LNCaP clone FGC (cell line): ENCODE data around the gene EVA1C.

Experiments
- DNase-seq: peaks from one replicate; pipeline ENCODE4 v3.0.0-alpha.2; 2011; ENCODE audit warnings: low read depth
- H3K4me3 ChIP-seq: 2 replicates; pipeline ENCODE4 v1.5.1; 2011; ENCODE audit warnings: mild to moderate bottlenecking, low read depth, low read length, control low read depth
- CTCF ChIP-seq: IDR thresholded peaks from 2 replicates; pipeline ENCODE4 v1.5.1; 2012; ENCODE audit warnings: mild to moderate bottlenecking; ENCODE audit not compliant: control insufficient read depth, insufficient read depth; ENCODE audit errors: extremely low read depth

The EVA1C gene

DNA sequence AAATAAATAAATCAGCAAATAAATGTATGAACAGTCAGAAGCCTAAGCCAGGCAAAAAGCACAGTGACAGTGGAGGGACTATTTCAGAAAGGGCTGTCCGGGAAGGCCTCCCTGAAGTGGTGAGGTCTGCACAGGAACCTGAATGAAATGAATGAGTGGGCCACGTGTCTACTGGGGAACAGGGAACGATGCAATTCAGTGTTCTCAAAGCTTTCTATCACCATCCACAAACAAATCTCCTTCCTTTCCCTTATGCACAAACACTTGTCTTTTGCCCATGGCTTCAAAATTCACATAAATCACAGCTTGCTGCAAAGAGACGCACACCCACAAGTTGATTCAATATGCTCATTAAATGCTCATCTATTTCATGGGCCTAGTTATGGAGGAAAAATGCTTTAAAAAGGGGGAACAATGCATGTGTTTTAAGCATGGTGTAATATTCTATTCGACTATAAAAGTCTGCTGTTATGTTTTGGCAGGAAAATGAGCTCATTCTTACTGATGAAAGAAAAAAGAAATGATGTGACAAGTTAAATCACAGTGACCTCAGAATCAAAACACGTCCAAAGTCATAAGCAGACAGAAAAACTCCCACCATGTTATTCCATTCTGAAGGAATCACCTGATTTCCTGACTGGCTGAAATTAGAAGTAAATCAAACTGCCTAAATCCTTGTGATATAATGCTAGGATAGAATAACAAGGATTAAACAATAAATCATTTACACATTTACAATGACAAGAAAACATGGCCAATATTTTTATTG, 41.3 kb upstream of the EVA1C start:
- H3K4me3 ChIP-seq, result no peak overlapping the region
- no peak for DNase-seq
- TF ChIP-seq CTCF, result no peak

DNA sequence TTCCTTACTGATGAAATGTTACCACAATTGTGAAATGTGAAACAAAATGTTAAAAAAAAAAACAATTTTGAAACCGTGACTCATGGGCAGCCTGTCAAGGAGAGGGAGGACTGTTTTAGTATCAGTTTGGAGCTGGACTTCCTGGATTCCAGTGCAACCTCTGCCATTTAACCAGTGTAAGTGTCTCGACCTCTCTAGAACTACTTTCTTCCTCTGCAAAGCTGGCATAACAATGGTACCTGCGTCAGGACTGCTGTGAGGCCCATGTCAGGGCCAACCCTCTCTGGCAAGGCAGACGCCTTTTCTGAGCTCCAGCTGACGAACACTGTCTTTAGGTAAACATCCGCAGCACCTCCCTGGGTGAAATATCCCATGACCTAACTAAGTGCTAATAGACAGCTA, 40.6 kb upstream of the EVA1C start:
- H3K4me3 ChIP-seq, result no peak overlapping the region
- TF ChIP-seq CTCF, result no peak
- no peak for DNase-seq

- no peak overlapping the region for H3K4me3 ChIP-seq
- no peak for DNase-seq
- TF ChIP-seq CTCF, result no peak
Observed at GRCh38 chr21:32372755-32373154, 39.8 kb upstream of the EVA1C start.

DNA sequence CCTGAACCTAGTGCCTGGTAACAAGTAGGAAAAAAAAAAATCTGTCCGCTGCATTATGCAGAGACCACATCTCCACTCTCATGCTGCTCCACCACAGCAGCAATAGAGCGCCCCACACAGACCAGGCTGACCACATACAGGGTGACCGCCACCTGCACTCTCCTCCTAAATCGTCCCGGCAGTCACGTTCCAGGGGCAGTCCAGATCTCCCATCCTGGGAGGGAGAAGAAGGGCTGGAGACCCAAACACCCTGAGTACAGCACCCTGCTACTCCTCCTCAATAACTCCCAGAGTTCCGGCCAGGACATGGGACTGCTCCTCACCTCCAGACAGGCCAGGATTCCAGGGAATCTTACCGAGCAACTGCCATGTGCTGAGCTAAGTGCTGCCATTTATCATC, 35.0 kb upstream of the EVA1C start:
- H3K4me3 ChIP-seq, result no peak overlapping the region
- DNase-seq, result no peak
- TF ChIP-seq CTCF, result no peak

- H3K4me3 ChIP-seq, result no peak overlapping the region
- DNase-seq, result no peak
- TF ChIP-seq CTCF, result no peak
Observed at GRCh38 chr21:32377991-32378390, 34.5 kb upstream of the EVA1C start.

DNA sequence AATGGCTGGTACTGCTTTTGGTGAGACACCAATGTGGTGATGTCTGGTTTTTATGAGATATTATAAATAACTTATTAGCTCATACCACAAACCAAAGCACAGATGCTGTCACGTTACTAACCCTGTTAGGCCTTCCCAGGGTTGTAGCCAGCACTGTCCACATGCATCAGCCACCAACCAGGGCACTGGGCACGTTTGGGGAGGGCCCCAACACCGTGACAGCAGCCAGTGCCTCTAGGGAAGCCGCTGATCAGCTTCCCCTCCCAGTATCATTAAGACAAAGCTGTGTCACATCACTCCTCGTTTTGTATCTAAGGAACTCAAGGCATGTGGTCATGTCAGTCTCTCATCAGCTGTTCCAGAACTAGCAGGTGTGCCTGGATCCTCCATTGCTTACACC, 33.5 kb upstream of the EVA1C start:
- H3K4me3 ChIP-seq, result no peak overlapping the region
- TF ChIP-seq CTCF, result no peak
- no peak for DNase-seq

DNA sequence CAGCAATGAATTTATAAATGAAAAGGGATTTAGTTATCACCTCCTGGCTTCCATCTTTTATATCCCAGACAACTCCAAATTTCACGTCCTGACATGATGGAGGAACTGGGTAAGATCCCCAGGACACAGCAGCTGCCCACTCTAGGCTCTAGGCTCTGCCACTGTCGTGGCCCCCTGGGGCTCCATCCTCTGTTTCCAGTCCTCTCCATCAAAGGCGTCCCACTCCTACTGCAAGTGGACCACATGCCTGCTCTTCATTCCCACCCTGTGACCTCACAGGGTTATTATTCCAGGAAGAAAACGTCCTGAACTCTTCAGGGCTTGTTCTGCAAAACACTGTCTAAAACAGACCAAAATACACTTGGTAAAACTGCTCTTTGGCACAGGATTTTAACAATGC, 31.6 kb upstream of the EVA1C start:
- no peak for DNase-seq
- TF ChIP-seq CTCF, result no peak
- H3K4me3 ChIP-seq, result no peak overlapping the region
